HG03457 (cell line): ENCODE data around the gene GSN.

Source experiments
- ATAC-seq: cut with Tn5 transposase; IDR thresholded peaks from one replicate; pipeline ENCODE4 v1.9.1; 2021; ENCODE audit warnings: moderate number of reproducible peaks; ENCODE audit not compliant: unreplicated experiment

Gene GSN

DNA sequence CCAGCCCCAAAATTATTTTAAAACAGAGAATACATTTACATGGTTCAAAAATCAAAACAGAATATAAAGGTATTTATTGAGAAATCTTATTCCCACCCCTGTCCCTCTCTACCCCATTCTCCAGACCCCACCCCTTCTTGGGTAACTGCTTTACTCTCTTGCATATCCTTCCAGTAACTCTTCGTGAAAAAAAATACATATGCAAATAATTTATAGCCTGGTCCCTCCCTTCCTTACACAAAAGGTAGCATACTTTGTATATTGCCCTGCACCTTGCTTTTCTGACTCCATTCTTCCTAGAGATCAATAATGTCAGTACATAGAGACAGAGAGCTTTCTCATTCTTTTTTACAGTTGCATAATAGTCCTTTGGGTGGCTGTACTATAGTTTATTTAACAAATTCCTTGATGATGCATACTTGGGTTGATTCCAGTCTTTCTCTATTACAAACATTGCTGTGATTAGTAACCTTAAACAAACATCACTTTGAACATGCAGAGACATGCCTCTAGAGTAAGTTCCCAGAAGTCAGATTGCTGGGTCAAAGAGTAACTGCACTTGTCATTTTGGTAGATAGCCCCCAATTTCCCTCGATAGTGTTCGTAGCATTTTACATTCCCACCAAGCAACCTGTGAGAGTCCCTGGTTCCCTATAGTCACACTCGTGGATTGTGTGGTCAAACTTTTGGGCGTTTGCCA lies 54.2 kb downstream of the GSN start:
- ATAC-seq: no peak

GRCh38 chr9:121322737-121323448 lies 54.9 kb downstream of the GSN start:
- ATAC-seq: no peak

- no peak for ATAC-seq
Observed at GRCh38 chr9:121323449-121324151, 55.6 kb downstream of the GSN start.

DNA sequence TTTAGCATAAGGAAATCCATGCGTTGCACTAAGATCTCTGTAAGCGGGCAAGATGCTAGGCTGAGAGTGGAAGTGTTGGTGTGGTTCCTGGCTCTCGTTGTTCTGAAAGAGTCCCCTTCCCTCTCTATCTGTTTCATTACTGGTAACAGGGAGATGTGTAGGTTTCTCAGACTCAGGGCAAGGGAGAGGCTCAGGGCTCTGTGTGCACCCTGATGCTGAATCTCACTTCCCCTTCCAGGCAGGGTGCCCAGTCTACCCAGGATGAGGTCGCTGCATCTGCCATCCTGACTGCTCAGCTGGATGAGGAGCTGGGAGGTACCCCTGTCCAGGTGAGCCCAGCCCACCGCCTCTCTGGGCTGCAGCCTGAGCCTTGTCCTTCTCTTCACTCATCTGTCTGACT lies 56.4 kb downstream of the GSN start:
- ATAC-seq: no peak

DNA sequence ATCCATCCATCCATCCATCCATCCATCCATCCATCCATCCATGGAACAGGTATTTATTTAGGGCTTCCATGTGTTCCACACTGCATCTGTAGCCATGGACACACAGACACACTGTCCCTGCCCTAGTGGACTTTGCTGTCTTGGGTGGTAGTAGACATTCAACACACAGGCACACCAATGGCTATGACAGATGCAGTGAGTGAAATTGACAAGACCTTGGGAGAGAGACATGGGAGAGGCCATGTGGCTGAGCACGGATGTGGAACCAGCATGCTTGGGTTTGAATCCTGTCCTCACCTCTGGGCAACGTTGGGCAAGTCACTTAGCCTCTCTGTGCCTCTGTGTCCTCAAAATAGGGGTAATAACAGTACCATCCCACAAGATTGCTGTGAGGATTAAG lies 56.8 kb downstream of the GSN start:
- no peak for ATAC-seq

GRCh38 chr9:121325387-121325786 lies 57.4 kb downstream of the GSN start:
- no peak for ATAC-seq

DNA sequence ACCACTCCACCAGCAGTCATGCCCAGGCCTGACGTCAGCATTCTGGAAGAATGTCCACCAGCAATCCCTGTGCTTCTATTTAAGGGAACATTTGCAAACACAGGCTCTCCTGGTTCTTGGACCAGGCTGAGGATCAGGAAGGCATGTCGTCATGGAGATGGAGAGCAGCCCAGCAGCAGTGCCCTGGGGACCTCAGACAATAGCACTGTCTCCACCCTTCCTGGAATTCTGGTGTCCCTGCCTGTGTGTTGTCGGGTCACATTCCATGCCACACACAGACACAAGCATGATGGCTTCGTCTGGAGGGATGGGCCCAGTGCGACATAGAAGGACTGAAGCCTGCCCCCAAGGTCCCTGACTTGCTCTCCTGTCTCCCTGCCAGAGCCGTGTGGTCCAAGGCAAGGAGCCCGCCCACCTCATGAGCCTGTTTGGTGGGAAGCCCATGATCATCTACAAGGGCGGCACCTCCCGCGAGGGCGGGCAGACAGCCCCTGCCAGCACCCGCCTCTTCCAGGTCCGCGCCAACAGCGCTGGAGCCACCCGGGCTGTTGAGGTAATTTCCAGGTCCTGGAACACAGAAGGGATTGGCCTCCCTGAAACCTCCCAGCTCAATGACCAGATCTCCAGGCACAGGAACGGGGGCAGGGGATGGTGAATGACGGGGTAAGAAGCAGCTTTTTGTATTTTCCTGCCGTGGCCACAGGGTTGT lies 58.3 kb downstream of the GSN start:
- ATAC-seq: no peak

GRCh38 chr9:121326901-121327613 lies 59.1 kb downstream of the GSN start:
- ATAC-seq: no peak

GRCh38 chr9:121328476-121328875 lies 60.5 kb downstream of the GSN start:
- no peak for ATAC-seq

- ATAC-seq: no peak
Observed at GRCh38 chr9:121328876-121329681, 61.1 kb downstream of the GSN start.

- ATAC-seq: no peak
Observed at GRCh38 chr9:121331549-121331948, 63.6 kb downstream of the GSN start.

- ATAC-seq: no peak
Observed at GRCh38 chr9:121331992-121332685, 64.2 kb downstream of the GSN start.

GRCh38 chr9:121333950-121334773 lies 66.2 kb downstream of the GSN start:
- ATAC-seq: no peak

GRCh38 chr9:121336665-121337064 lies 68.7 kb downstream of the GSN start:
- ATAC-seq: no peak

GRCh38 chr9:121339437-121339836 lies 71.5 kb downstream of the GSN start:
- ATAC-seq: no peak

DNA sequence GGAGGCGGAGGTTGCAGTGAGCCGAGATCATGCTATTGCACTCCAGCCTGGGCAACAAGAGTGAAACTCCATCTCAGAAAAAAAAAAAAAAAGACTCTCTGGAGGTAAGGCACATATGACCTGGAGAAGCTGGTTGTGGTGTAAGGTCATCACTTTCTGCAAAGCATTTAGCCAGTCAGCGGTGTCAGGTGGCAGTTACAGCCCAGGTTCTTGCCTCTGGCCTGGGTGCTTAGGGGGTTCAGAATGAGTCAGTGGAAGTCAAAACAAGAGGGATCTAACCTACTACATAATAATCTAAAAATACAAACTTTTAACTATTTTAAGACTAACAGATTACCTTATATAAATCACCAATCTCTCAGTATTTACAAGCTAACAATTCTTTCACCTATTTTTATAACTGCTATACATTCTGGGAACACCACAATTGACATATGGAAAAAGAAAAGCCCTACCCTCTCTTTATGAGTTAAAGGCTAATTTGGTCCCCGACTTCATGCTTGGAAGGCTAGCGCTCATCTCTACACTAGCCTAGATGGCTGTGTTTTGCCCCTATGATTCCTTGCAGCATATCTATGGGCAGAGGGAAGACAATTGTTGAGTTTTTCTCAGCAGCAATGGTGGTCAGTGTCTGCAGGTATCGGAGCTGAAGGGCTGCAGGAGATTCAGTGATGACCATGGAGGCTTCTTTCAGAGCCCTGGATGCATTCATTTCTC lies 72.9 kb downstream of the GSN start:
- ATAC-seq: no peak

GRCh38 chr9:121344184-121344583 lies 76.2 kb downstream of the GSN start:
- ATAC-seq: no peak

DNA sequence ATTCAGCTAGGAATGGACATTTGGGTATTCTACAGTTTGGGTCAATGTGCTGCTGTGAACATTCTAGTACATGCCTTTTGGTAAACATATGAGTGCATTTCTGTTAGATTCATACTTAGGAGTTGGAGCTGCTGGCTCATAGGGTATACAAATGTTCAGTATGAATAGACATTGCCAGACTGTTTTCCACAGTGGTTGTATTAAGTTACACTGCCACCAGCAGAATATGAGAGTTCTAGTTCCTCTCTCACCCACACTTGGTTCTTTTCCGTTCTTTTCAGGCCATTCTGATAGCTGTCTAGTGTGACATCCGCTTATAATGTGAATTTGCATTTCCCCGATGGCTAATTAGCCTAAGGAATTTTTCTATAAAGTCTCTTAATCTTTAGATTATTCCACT lies 77.1 kb downstream of the GSN start:
- no peak for ATAC-seq
